Measurements from ENCODE around the gene SSTR3.
"Not testable (repeated sequence)": the region's sequence is repeated elsewhere in the genome, so short reads cannot be mapped to it uniquely, and the experiment has no call there.

The SSTR3 gene

GRCh38 chr22:37242395-37242918 is 30.2 kb upstream of the SSTR3 start:
- no peak for DNase-seq (ENCODE audit: low read depth)

GRCh38 chr22:37241351-37242142 is 29.3 kb upstream of the SSTR3 start:
- DNase-seq (ENCODE audit: low read depth), result no peak

GRCh38 chr22:37240941-37241320 is 28.7 kb upstream of the SSTR3 start:
- no peak for DNase-seq (ENCODE audit: low read depth)

- no peak for DNase-seq (ENCODE audit: low read depth)
These were observed 28.1 kb upstream of the SSTR3 start for GRCh38 chr22:37240240-37240940.

GRCh38 chr22:37239336-37240239 is 27.3 kb upstream of the SSTR3 start:
- DNase-seq (ENCODE audit: low read depth), result no peak

GRCh38 chr22:37237371-37238268 is 25.3 kb upstream of the SSTR3 start:
- no peak for DNase-seq (ENCODE audit: low read depth)

GRCh38 chr22:37235897-37236607 is 23.8 kb upstream of the SSTR3 start:
- no peak for DNase-seq (ENCODE audit: low read depth)

- no peak for DNase-seq (ENCODE audit: low read depth)
These were observed 22.7 kb upstream of the SSTR3 start for GRCh38 chr22:37234736-37235711.

GRCh38 chr22:37233751-37234631 is 21.7 kb upstream of the SSTR3 start:
- DNase-seq (ENCODE audit: low read depth), result no peak

- DNase-seq (ENCODE audit: low read depth), result not testable (repeated sequence)
These were observed 21.1 kb upstream of the SSTR3 start for GRCh38 chr22:37233371-37233750.

- no peak for DNase-seq (ENCODE audit: low read depth)
These were observed 20.1 kb upstream of the SSTR3 start for GRCh38 chr22:37232140-37232998.

- no peak for DNase-seq (ENCODE audit: low read depth)
These were observed 19.3 kb upstream of the SSTR3 start for GRCh38 chr22:37231406-37232139.

GRCh38 chr22:37230673-37231405 is 18.6 kb upstream of the SSTR3 start:
- DNase-seq (ENCODE audit: low read depth), result no peak

GRCh38 chr22:37229805-37230672 is 17.8 kb upstream of the SSTR3 start:
- DNase-seq (ENCODE audit: low read depth), result peak; percentile 37
